Progenitor cell of endocrine pancreas (in vitro differentiated cells): ENCODE data around the gene PCDHA7. TPM values are rescaled to one million over a fixed set of nuclear protein-coding genes. Genes with fewer than 3 reads are reported as not detected.
"Not testable (repeated sequence)": the region's sequence is repeated elsewhere in the genome, so short reads cannot be mapped to it uniquely, and the experiment has no call there.

Source experiments
- DNase-seq: peaks from one replicate; pipeline ENCODE4 v3.0.0; 2021; ENCODE audit warnings: low spot score; ENCODE audit not compliant: unreplicated experiment
- H3K27ac Mint-ChIP-seq: 2 replicates; pipeline ENCODE4 v1.8.0; 2021; ENCODE audit warnings: mild to moderate bottlenecking, moderate library complexity, mixed read lengths
- H3K27me3 Mint-ChIP-seq: 2 replicates; pipeline ENCODE4 v1.8.0; 2021; ENCODE audit warnings: mixed read lengths
- H3K36me3 Mint-ChIP-seq: 2 replicates; pipeline ENCODE4 v1.8.0; 2022; ENCODE audit warnings: mixed read lengths; ENCODE audit not compliant: insufficient read depth
- H3K4me1 Mint-ChIP-seq: 2 replicates; pipeline ENCODE4 v1.8.0; 2021; ENCODE audit warnings: low read depth, mixed read lengths
- H3K4me3 Mint-ChIP-seq: 2 replicates; pipeline ENCODE4 v1.8.0; 2021; ENCODE audit warnings: low read depth, mild to moderate bottlenecking, moderate library complexity, mixed read lengths
- H3K9me3 Mint-ChIP-seq: 2 replicates; pipeline ENCODE4 v1.8.0; 2021; ENCODE audit warnings: low read depth, mixed read lengths
- CTCF ChIP-seq: fragments of 200-600 bp; sonication (generic); IDR thresholded peaks from one replicate; pipeline ENCODE4 v1.5.0; 2021; ENCODE audit warnings: antibody characterized with exemption, mild to moderate bottlenecking; ENCODE audit not compliant: unreplicated experiment
- total RNA-seq: library from RNA; stranded (reverse); gene quantifications from 2 replicates; pipeline ENCODE4 v1.2.1, GENCODE V29; 2021

Gene PCDHA7
- total RNA-seq, 1 donor from 2014 or later: 4.3 TPM

GRCh38 chr5:140822281-140822629, 11.8 kb upstream of the PCDHA7 start:
- Mint-ChIP-seq H3K27ac (no peak overlapping the region), H3K36me3 (peaks cover 40% of the 10 kb centered on the region), H3K27me3 (no peaks in the 10 kb centered on the region), H3K9me3 (peaks cover 13% of the 10 kb centered on the region), H3K4me1 (no peaks in the 10 kb centered on the region), H3K4me3 (no peak overlapping the region)
- no peak for DNase-seq
- TF ChIP-seq CTCF: no peak

GRCh38 chr5:140822969-140823368, 11.1 kb upstream of the PCDHA7 start:
- H3K27me3 Mint-ChIP-seq, DNase-seq, H3K4me1 Mint-ChIP-seq, H3K4me3 Mint-ChIP-seq: not testable (repeated sequence)
- Mint-ChIP-seq H3K36me3 (peaks cover 38% of the 10 kb centered on the region), H3K27ac (peak overlapping the region; percentile 29), H3K9me3 (peaks cover 13% of the 10 kb centered on the region)

- Mint-ChIP-seq H3K36me3 (peaks cover 40% of the 10 kb centered on the region), H3K27ac (no peak overlapping the region), H3K4me1 (no peaks in the 10 kb centered on the region), H3K9me3 (peaks cover 16% of the 10 kb centered on the region), H3K27me3 (no peaks in the 10 kb centered on the region), H3K4me3 (no peak overlapping the region)
- no peak for DNase-seq
- TF ChIP-seq CTCF: no peak
Measured at GRCh38 chr5:140823475-140823874, 10.6 kb upstream of the PCDHA7 start.

- H3K36me3 Mint-ChIP-seq: peaks cover 49% of the 10 kb centered on the region
- H3K27ac Mint-ChIP-seq: peak within 1 kb of the TSS; percentile 98
Measured at GRCh38 chr5:140827704-140828361, 6.2 kb upstream of the PCDHA7 start, which contains the start of gene PCDHA6. PCDHA6 (plus strand) TSS chr5:140827960; CDS start chr5:140828092, 132 bp downstream.

DNA sequence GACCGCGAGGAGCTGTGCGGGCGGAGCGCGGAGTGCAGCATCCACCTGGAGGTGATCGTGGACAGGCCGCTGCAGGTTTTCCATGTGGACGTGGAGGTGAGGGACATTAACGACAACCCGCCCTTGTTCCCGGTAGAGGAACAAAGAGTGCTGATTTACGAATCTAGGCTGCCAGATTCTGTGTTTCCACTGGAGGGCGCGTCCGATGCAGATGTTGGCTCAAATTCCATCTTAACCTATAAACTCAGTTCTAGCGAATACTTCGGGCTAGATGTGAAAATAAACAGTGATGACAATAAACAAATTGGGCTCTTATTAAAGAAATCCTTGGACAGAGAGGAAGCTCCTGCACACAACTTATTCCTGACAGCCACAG, 5.7 kb upstream of the PCDHA7 start:
- Mint-ChIP-seq H3K27ac (peak overlapping the region; percentile 98), H3K27me3 (no peaks in the 10 kb centered on the region), H3K9me3 (peaks cover 27% of the 10 kb centered on the region), H3K36me3 (peaks cover 52% of the 10 kb centered on the region), H3K4me1 (no peaks in the 10 kb centered on the region), H3K4me3 (peak overlapping the region; percentile 78)
- TF ChIP-seq CTCF: peak; percentile 37
- no peak for DNase-seq

More at GRCh38 chr5:140827704-140828361, 6.2 kb upstream of the PCDHA7 start, which contains the start of gene PCDHA6:
- Mint-ChIP-seq H3K4me1 (no peaks in the 10 kb centered on the region), H3K27me3 (no peaks in the 10 kb centered on the region), H3K9me3 (peaks cover 24% of the 10 kb centered on the region), H3K4me3 (peak within 1 kb of the TSS; percentile 78)
- TF ChIP-seq CTCF: peak; percentile 60
- no peak for DNase-seq

GRCh38 chr5:140829511-140830501, 4.3 kb upstream of the PCDHA7 start:
- H3K4me3 Mint-ChIP-seq, DNase-seq, H3K4me1 Mint-ChIP-seq, H3K27me3 Mint-ChIP-seq, H3K27ac Mint-ChIP-seq: not testable (repeated sequence)
- Mint-ChIP-seq H3K36me3 (peaks cover 59% of the 10 kb centered on the region), H3K9me3 (peaks cover 36% of the 10 kb centered on the region)

- DNase-seq, H3K4me1 Mint-ChIP-seq, H3K27me3 Mint-ChIP-seq: not testable (repeated sequence)
- Mint-ChIP-seq H3K4me3 (peak overlapping the region; percentile 65), H3K27ac (peak overlapping the region; percentile 63), H3K9me3 (peaks cover 29% of the 10 kb centered on the region), H3K36me3 (peaks cover 57% of the 10 kb centered on the region)
Measured at GRCh38 chr5:140834439-140835008, 455 bp downstream of the PCDHA7 start.
